HL-60 (cell line): Measurements from ENCODE around the gene ITIH5.

ENCODE experiments used
- CTCF ChIP-seq: IDR thresholded peaks from one replicate; pipeline ENCODE4 v1.5.1; 2011; ENCODE audit warnings: low read length, control low read depth, inconsistent platforms; ENCODE audit not compliant: insufficient read depth
- GABPA ChIP-seq: IDR thresholded peaks from 2 replicates; pipeline ENCODE4 v1.6.1; 2012; ENCODE audit warnings: low read depth
- POLR2AphosphoS5 ChIP-seq: IDR thresholded peaks from 2 replicates; pipeline ENCODE4 v1.6.1; 2012; ENCODE audit warnings: low read depth
- REST ChIP-seq: IDR thresholded peaks from 2 replicates; pipeline ENCODE4 v1.6.1; 2012; ENCODE audit warnings: low read depth; ENCODE audit not compliant: insufficient replicate concordance
- SPI1 ChIP-seq: IDR thresholded peaks from 2 replicates; pipeline ENCODE4 v1.6.1; 2012; ENCODE audit warnings: low read depth, mild to moderate bottlenecking, borderline replicate concordance

DNA sequence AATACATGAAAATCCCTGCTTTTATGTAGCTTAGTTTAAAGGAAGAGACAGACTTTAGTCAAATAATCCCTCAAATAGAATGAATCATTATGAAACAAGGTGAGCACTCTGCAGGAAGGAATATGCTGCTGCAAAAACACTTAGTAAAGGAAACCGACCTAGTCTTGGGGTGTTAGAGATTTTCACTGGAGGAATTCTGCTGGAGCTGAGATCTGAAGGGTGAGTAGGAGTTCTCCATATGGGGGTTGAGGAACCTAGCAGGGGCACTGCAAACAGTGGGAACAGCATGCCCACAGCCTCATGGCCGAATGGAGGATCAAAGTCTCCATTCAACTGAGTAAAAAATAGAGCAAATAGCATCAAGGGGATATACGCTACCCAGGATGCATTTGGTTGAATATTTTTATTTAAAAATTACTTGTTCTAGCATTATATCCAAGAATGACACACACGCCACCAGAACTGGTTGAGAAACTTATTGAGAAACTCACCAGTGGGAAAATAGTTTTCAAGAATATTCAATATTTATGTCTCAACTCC lies 39.8 kb upstream of the ITIH5 start:
- TF ChIP-seq SPI1 (no peak), CTCF (no peak), REST (no peak), POLR2AphosphoS5 (no peak), GABPA (no peak)
